Measurements from ENCODE around the gene SPAG8. TPM values are rescaled to one million over a fixed set of nuclear protein-coding genes. Genes with fewer than 3 reads are reported as not detected.
A peak's percentile ranks its signal among the peaks of the same experiment; 100 is the strongest.

SPAG8 gene
- total and polyA plus RNA-seq, 11 donors = 0.58 to 4.2 (median 2.5) TPM

DNA sequence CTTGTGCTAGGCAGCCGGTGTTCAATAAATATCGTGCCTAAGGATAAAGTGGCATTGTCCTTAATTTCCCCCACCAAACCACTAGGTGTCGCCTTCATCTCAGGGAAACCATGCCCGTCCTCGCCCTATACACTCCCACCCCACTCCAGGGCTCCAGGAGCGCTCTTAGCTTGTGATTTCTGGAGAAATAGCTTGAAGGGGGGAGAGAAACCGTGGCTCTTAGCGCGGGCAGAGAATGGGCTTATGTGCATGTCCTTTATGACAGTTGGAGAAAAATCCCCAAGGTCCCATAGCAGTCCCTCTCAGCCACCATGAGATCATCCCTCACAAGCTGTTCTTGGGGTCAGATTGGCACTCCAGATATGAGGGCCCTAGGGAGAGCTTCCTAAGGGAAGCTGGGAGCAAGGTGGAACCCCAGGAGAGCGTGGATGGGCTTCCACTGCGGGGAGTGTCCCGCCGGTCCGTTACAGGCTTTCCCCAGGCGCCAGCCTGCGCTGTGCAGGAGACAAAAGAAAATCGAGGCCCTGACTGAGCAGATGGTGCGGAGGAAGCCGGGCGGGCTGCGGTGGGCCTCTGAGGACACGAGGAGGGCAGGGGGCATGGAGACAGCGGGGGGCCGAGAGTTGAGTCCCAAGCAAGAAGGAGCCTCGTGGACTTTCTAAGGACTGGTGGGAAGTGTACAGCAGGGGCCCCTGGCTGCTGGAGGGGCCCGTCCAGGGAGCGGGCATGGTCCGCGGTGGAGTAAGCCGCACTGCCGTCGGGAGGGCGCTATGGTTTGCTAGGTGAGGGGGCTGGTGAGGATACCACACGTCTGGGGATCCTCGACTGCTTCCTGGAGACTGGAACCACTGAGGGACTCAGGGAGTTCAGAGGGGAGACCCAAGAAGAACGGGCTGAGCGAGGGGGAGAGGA lies 21.4 kb downstream of the SPAG8 start:
- peaks cover 0 to 7% (median 0%) of the 10 kb centered on the region in 9 donors for H3K27me3 ChIP-seq
- peak overlapping the region in 11 of 12 donors; percentile 63 to 96 (median 68) for H3K4me3 ChIP-seq
- WGBS, 4 donors = 27 to 45% (median 35%) methylated on average over 37 of the region's 37 CpGs
- peak overlapping the region; percentile 27 to 88 (median 82) for H3K27ac ChIP-seq
- peak; percentile 68 to 82 (median 75) for DNase-seq
- intact Hi-C loops (cut with DNase I) = loop anchor here (1.0 to 10.0 kb wide), 9 partner anchors 22 to 234 kb away; partner anchors contain the start of genes HINT2 (in 3 of the 10), FAM221B (in 1 of the 10), SPAG8 (in 1 of the 10) and TMEM8B (in 1 of the 10)
- peaks cover 0 to 46% (median 30%) of the 10 kb centered on the region in 12 donors for H3K4me1 ChIP-seq
- H3K36me3 ChIP-seq = peaks cover 0 to 4% (median 0%) of the 10 kb centered on the region in 9 donors
- no peak for TF ChIP-seq POLR2A (IDR thresholded peaks at IDR 0.05)
- TF ChIP-seq, protein P1, sequence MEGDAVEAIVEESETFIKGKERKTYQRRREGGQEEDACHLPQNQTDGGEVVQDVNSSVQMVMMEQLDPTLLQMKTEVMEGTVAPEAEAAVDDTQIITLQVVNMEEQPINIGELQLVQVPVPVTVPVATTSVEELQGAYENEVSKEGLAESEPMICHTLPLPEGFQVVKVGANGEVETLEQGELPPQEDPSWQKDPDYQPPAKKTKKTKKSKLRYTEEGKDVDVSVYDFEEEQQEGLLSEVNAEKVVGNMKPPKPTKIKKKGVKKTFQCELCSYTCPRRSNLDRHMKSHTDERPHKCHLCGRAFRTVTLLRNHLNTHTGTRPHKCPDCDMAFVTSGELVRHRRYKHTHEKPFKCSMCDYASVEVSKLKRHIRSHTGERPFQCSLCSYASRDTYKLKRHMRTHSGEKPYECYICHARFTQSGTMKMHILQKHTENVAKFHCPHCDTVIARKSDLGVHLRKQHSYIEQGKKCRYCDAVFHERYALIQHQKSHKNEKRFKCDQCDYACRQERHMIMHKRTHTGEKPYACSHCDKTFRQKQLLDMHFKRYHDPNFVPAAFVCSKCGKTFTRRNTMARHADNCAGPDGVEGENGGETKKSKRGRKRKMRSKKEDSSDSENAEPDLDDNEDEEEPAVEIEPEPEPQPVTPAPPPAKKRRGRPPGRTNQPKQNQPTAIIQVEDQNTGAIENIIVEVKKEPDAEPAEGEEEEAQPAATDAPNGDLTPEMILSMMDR (IDR thresholded peaks at IDR 0.05) = peak; percentile 75 to 92 (median 84)
- peak; percentile 81 to 92 (median 88) for ATAC-seq
- no peaks in the 10 kb centered on the region for H3K9me3 ChIP-seq

DNA sequence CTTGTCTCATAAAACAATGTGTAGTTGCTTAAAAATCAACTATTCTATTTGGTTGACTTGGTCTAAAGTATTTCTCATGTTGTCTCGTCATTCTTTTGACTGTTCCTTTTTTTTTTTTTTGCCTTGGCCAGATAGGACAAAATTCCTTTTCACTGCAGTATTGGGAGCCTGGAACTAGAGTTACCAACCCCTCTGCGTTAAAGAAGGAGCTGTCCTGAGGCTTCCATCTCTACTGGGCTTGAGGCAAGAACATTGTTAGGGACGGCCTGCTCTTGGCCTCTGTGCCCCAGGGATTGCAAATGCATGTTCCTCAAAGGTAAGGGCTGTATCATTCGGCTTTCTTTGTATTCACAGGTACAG lies 22.1 kb downstream of the SPAG8 start:
- peaks cover 0 to 7% (median 0%) of the 10 kb centered on the region in 9 donors for H3K27me3 ChIP-seq
- TF ChIP-seq POLR2A (IDR thresholded peaks at IDR 0.05) = no peak
- TF ChIP-seq, protein P1 (IDR thresholded peaks at IDR 0.05) = no peak
- peaks cover 0 to 43% (median 29%) of the 10 kb centered on the region in 12 donors for H3K4me1 ChIP-seq
- no peaks in the 10 kb centered on the region for H3K9me3 ChIP-seq
- H3K27ac ChIP-seq = peak overlapping the region in 1 of 12 donors; percentile 84
- peaks cover 0 to 4% (median 0%) of the 10 kb centered on the region in 9 donors for H3K36me3 ChIP-seq
- intact Hi-C loops (cut with DNase I) = loop anchor here (1.0 to 10.0 kb wide), 8 partner anchors 25 to 235 kb away; partner anchors contain the start of genes HINT2 (in 3 of the 10), FAM221B (in 1 of the 10) and TMEM8B (in 1 of the 10)
- no peak overlapping the region for H3K4me3 ChIP-seq
- 26 to 35% (median 30%) methylated on average over 4 of the region's 4 CpGs for WGBS, 4 donors
- ATAC-seq = no peak
- DNase-seq = no peak

DNA sequence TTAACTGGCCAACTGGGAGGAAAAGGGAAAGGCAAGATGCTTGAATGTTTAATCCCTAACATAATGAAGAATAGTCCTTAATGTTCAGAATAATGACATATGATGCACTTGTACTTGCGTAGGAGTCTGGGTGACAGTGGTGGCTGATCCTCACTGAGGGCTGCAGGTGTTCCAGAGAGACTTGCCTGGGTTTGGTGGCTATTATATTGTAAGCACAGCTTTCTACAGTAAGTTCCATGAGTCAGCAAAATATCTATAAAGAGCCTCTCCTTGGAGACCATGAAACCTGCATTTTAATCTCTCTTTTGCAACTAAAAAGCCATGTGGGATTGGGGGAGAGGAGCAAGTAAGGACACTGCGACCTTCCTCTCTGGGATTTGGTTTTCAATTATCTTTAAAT lies 22.5 kb downstream of the SPAG8 start:
- Histone ChIP-seq H3K27ac (no peak overlapping the region), H3K27me3 (peaks cover 0 to 7% (median 0%) of the 10 kb centered on the region in 9 donors), H3K4me3 (no peak overlapping the region), H3K4me1 (peaks cover 0 to 41% (median 28%) of the 10 kb centered on the region in 12 donors), H3K9me3 (no peaks in the 10 kb centered on the region), H3K36me3 (peaks cover 0 to 4% (median 0%) of the 10 kb centered on the region in 9 donors)
- no peak for DNase-seq
- TF ChIP-seq POLR2A (IDR thresholded peaks at IDR 0.05) = no peak
- TF ChIP-seq, protein P1 (IDR thresholded peaks at IDR 0.05) = no peak
- 86 to 95% (median 92%) methylated on average over 2 of the region's 2 CpGs for WGBS, 4 donors
- ATAC-seq = no peak
- intact Hi-C loops (cut with DNase I) = loop anchor here in 2 of 10 donors (1.0 to 5.0 kb wide), 2 partner anchors 93 to 233 kb away; no protein-coding TSS in a partner anchor

DNA sequence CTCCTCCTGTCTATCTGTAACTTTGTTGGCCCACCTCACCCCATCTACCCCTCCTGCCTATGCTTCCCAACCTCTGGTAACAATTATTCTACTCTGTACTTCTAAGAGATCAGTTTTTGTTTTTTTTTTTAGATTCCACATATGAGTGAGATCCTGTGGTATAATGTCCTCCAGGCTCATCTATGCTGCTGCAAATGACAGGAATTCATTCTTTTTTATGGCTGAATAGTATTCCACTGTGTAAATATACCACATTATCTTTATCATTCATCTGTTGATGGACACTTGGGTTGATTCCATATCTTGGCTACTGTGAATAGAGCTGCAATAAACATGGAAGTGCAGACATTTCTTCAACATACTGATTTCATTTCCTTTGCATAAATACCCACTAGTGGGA lies 28.6 kb downstream of the SPAG8 start:
- no peaks in the 10 kb centered on the region for H3K9me3 ChIP-seq
- H3K4me3 ChIP-seq = no peak overlapping the region
- no peak for DNase-seq
- peaks cover 0 to 4% (median 0%) of the 10 kb centered on the region in 9 donors for H3K36me3 ChIP-seq
- H3K4me1 ChIP-seq = no peaks in the 10 kb centered on the region
- no peaks in the 10 kb centered on the region for H3K27me3 ChIP-seq
- intact Hi-C loops (cut with DNase I) = no loop called here
- no peak overlapping the region for H3K27ac ChIP-seq
- ATAC-seq = no peak
- TF ChIP-seq, protein P1 (IDR thresholded peaks at IDR 0.05) = no peak
